ENCODE data around the gene CST8.

Gene CST8

GRCh38 chr20:23497536-23497935 is 6.6 kb downstream of the CST8 start:
- Mint-ChIP-seq H3K4me1 (ENCODE audit: low read depth) (no peaks in the 10 kb centered on the region), H3K27ac (no peak overlapping the region), H3K9me3 (ENCODE audit: low read depth) (no peaks in the 10 kb centered on the region), H3K27me3 (peaks cover 3% of the 10 kb centered on the region), H3K4me3 (no peak overlapping the region), H3K36me3 (no peaks in the 10 kb centered on the region)

- Mint-ChIP-seq H3K4me1 (ENCODE audit: low read depth) (no peaks in the 10 kb centered on the region), H3K27ac (no peak overlapping the region), H3K9me3 (ENCODE audit: low read depth) (no peaks in the 10 kb centered on the region), H3K36me3 (no peaks in the 10 kb centered on the region), H3K4me3 (no peak overlapping the region), H3K27me3 (peaks cover 5% of the 10 kb centered on the region)
Observed at GRCh38 chr20:23501926-23502325, 11.0 kb downstream of the CST8 start.

DNA sequence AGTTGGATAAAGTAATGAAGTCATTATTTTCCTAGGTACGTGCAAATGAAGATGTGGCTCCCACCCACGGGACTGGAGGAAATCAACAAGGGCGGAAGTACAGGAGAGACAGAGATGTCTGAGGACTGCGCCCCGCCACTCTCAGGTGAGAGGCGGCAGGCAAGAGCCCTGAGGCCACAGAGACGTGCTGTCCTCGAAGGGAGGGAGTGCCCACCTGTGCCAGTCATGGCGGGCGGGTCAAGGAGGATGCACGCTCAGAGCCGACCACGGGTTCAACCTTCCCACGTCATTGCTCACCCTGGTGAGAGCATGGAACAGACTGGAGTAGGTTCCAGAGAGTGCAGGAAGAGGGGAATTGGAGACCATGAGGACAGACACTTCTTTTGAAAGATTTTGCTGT is 12.7 kb downstream of the CST8 start:
- H3K4me1 Mint-ChIP-seq (ENCODE audit: low read depth), result no peaks in the 10 kb centered on the region
- H3K4me3 Mint-ChIP-seq, result no peak overlapping the region
- H3K27ac Mint-ChIP-seq, result no peak overlapping the region
- H3K36me3 Mint-ChIP-seq, result no peaks in the 10 kb centered on the region
- H3K27me3 Mint-ChIP-seq, result peaks cover 3% of the 10 kb centered on the region
- H3K9me3 Mint-ChIP-seq (ENCODE audit: low read depth), result no peaks in the 10 kb centered on the region

- Mint-ChIP-seq H3K27me3 (peaks cover 2% of the 10 kb centered on the region), H3K36me3 (no peaks in the 10 kb centered on the region), H3K27ac (no peak overlapping the region), H3K4me3 (no peak overlapping the region), H3K9me3 (ENCODE audit: low read depth) (no peaks in the 10 kb centered on the region), H3K4me1 (ENCODE audit: low read depth) (no peaks in the 10 kb centered on the region)
Observed at GRCh38 chr20:23507346-23507745, 16.4 kb downstream of the CST8 start.

DNA sequence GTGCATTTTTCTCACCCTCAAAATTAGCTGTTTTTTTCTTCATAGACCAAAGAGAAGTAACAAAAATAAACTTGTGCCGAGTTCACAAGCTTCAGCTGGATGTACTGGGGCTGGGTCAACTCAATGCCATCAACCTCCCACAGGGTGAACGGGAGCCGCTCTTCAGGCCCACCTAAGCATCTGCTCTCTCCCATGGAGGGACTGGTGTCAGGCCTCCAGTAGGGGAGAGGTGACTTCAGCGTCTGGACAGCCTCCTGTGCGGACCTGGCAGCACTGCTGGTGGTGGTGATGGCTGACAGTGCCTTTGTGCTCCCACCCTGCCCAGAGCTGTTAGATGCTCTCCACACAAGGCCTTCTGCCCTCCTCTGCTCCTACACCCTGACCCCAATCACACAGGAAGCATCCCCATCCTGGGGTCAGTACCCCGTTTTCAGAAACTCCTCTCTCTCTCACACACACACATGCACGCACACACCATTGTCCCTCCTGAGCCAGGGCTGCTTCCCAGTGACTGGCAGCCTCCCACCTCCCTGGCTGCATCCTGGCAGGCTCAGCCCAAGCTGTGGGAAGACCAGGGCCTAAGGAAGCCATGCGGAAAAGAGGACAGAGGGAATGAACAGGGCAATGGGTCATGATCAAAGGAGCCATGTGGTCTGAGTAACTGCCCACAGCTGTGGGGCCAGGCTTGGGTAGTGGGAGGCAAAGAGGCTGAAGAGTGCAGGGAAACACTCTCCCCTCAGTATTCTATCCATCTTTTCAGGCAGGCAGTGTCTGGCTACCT is 17.7 kb downstream of the CST8 start:
- Mint-ChIP-seq H3K4me3 (no peak overlapping the region), H3K9me3 (ENCODE audit: low read depth) (no peaks in the 10 kb centered on the region), H3K27me3 (peaks cover 2% of the 10 kb centered on the region), H3K36me3 (no peaks in the 10 kb centered on the region), H3K27ac (no peak overlapping the region), H3K4me1 (ENCODE audit: low read depth) (no peaks in the 10 kb centered on the region)

DNA sequence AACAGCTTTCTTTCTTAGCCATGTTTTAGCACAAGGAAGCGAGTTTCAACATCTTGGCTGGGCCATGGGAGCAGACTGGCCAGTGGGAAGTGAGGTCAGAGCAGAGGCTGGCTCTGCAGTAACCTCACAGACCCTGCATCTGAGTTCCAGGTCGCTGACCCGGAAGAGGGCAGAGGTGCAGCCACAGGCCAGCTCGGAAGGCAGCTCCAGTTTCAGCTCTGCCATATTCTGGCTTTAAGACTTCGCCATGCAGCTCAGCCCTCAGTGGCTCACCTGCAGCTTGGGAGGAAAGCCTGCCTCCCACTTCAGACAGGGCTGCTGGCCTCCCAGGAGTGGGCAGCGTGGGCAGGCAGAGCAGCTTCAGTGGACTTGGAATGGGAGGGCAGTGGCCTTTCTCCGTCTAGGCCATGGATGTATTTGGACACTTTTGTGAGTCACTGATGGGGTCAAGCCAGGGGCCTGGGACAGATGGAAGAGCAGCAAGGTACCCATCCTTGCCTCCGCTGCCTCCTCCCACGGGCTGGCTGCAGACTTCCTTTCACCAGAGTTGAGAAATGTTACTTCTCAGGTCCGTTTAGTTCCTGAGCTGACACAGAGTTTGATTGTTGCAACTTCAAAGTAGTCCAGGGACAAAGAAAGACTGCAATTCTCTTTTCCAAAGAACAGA is 18.5 kb downstream of the CST8 start:
- Mint-ChIP-seq H3K9me3 (ENCODE audit: low read depth) (no peaks in the 10 kb centered on the region), H3K36me3 (no peaks in the 10 kb centered on the region), H3K4me1 (ENCODE audit: low read depth) (no peaks in the 10 kb centered on the region)

DNA sequence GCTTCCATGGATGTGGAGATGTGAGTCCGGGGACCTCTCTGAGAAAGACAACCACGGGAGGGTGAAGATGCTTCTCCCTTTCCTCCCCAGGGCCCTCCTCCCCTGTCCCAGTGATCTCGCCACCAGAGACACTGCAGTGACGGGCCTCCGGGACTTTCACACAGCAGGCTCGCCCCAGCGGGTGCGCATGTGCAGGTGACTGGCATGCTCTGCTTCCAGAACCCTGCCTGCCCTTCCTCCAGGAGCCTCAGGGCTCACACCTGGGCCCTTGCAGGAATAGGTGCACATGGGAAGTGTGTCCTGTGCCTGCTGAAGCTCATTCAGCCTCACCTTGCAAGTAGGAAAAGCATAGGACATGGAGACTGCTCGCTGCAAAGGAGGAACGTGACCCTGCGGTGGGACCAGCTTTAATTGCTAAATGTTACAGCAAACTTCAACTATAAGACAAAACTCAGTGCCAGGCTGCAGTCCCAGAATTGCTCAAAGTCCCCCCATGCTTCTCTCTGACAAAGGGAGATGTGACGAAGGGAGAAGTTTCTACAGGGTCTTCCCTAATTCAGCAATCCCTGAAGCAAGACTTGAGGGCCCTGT is 19.2 kb downstream of the CST8 start:
- no peaks in the 10 kb centered on the region for H3K9me3 Mint-ChIP-seq (ENCODE audit: low read depth)
- H3K4me3 Mint-ChIP-seq, result no peak overlapping the region
- no peaks in the 10 kb centered on the region for H3K36me3 Mint-ChIP-seq
- no peak overlapping the region for H3K27ac Mint-ChIP-seq
- H3K4me1 Mint-ChIP-seq (ENCODE audit: low read depth), result no peaks in the 10 kb centered on the region
- H3K27me3 Mint-ChIP-seq, result peaks cover 2% of the 10 kb centered on the region

More for the DNA sequence above, 18.5 kb downstream of the CST8 start:
- H3K27ac Mint-ChIP-seq, result no peak overlapping the region
- H3K27me3 Mint-ChIP-seq, result peaks cover 2% of the 10 kb centered on the region
- H3K4me3 Mint-ChIP-seq, result no peak overlapping the region

GRCh38 chr20:23513164-23513563 is 22.2 kb downstream of the CST8 start:
- Mint-ChIP-seq H3K4me3 (no peak overlapping the region), H3K36me3 (no peaks in the 10 kb centered on the region), H3K27me3 (no peaks in the 10 kb centered on the region), H3K9me3 (ENCODE audit: low read depth) (no peaks in the 10 kb centered on the region), H3K27ac (no peak overlapping the region), H3K4me1 (ENCODE audit: low read depth) (no peaks in the 10 kb centered on the region)

- H3K9me3 Mint-ChIP-seq (ENCODE audit: low read depth), result no peaks in the 10 kb centered on the region
- H3K4me3 Mint-ChIP-seq, result no peak overlapping the region
- no peaks in the 10 kb centered on the region for H3K4me1 Mint-ChIP-seq (ENCODE audit: low read depth)
- H3K27me3 Mint-ChIP-seq, result peaks cover 1% of the 10 kb centered on the region
- no peak overlapping the region for H3K27ac Mint-ChIP-seq
- H3K36me3 Mint-ChIP-seq, result no peaks in the 10 kb centered on the region
Observed at GRCh38 chr20:23514848-23515247, 23.9 kb downstream of the CST8 start.

DNA sequence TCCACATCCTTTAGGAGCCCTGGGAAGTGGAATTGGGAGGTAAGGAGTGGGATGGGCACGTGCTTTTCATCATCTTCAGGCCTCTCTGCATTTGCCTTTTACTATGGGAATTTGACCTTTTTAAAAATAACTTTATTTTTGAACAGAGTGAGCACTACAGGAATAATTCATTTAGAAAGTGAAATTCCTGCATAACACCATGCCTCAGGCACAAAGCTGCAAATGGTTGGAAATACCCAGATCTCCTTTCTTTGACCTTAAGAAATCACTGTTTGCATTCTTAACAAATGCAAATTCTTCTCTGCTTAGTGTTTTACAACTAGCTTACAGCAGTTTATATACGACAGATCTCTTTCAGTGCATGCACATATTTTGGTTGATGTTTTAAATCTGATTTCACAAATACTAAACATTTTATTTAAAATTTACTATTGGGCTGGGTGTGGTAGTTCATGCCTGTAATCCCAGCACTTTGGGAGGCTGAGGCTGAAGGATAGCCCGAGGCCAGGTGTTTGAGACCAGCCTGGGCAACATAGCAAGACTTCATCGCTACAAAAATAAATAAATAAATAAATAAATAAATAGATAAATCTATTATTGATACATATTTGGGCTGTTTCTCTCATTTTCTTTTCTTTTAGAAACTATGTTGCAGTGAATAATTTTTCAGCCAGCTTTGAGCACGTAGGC is 24.5 kb downstream of the CST8 start:
- Mint-ChIP-seq H3K36me3 (no peaks in the 10 kb centered on the region), H3K27me3 (peaks cover 1% of the 10 kb centered on the region), H3K27ac (no peak overlapping the region), H3K4me1 (ENCODE audit: low read depth) (no peaks in the 10 kb centered on the region), H3K4me3 (no peak overlapping the region), H3K9me3 (ENCODE audit: low read depth) (no peaks in the 10 kb centered on the region)

- Mint-ChIP-seq H3K4me3 (no peak overlapping the region), H3K36me3 (no peaks in the 10 kb centered on the region), H3K27ac (no peak overlapping the region), H3K27me3 (peaks cover 1% of the 10 kb centered on the region), H3K9me3 (ENCODE audit: low read depth) (no peaks in the 10 kb centered on the region), H3K4me1 (ENCODE audit: low read depth) (no peaks in the 10 kb centered on the region)
Observed at GRCh38 chr20:23517719-23518118, 26.8 kb downstream of the CST8 start.

- H3K36me3 Mint-ChIP-seq, result no peaks in the 10 kb centered on the region
- H3K27ac Mint-ChIP-seq, result no peak overlapping the region
- peaks cover 2% of the 10 kb centered on the region for H3K27me3 Mint-ChIP-seq
- H3K4me3 Mint-ChIP-seq, result no peak overlapping the region
- H3K9me3 Mint-ChIP-seq (ENCODE audit: low read depth), result no peaks in the 10 kb centered on the region
- H3K4me1 Mint-ChIP-seq (ENCODE audit: low read depth), result no peaks in the 10 kb centered on the region
Observed at GRCh38 chr20:23519556-23519955, 28.6 kb downstream of the CST8 start.

- Mint-ChIP-seq H3K27me3 (peaks cover 2% of the 10 kb centered on the region), H3K4me3 (no peak overlapping the region), H3K4me1 (ENCODE audit: low read depth) (no peaks in the 10 kb centered on the region), H3K27ac (no peak overlapping the region), H3K9me3 (ENCODE audit: low read depth) (no peaks in the 10 kb centered on the region), H3K36me3 (no peaks in the 10 kb centered on the region)
Observed at GRCh38 chr20:23520185-23520584, 29.3 kb downstream of the CST8 start.

GRCh38 chr20:23524146-23524545 is 33.2 kb downstream of the CST8 start:
- peaks cover 5% of the 10 kb centered on the region for H3K9me3 Mint-ChIP-seq (ENCODE audit: low read depth)
- peaks cover 2% of the 10 kb centered on the region for H3K36me3 Mint-ChIP-seq
- H3K4me3 Mint-ChIP-seq, result no peak overlapping the region
- H3K27ac Mint-ChIP-seq, result no peak overlapping the region
- H3K4me1 Mint-ChIP-seq (ENCODE audit: low read depth), result no peaks in the 10 kb centered on the region
- peaks cover 3% of the 10 kb centered on the region for H3K27me3 Mint-ChIP-seq

- Mint-ChIP-seq H3K4me3 (no peak overlapping the region), H3K27ac (no peak overlapping the region), H3K36me3 (peaks cover 2% of the 10 kb centered on the region), H3K4me1 (ENCODE audit: low read depth) (no peaks in the 10 kb centered on the region), H3K27me3 (peaks cover 3% of the 10 kb centered on the region), H3K9me3 (ENCODE audit: low read depth) (peaks cover 10% of the 10 kb centered on the region)
Observed at GRCh38 chr20:23526850-23527249, 35.9 kb downstream of the CST8 start.
